ENCODE measurements around the gene C17orf58. TPM values are rescaled to one million over a fixed set of nuclear protein-coding genes. Genes with fewer than 3 reads are reported as not detected.

The C17orf58 gene
- total and polyA plus RNA-seq, 12 donors, result 3.7 to 19.4 (median 10.2) TPM

GRCh38 chr17:68011199-68011665, 15.0 kb upstream of the C17orf58 start:
- H3K9me3 ChIP-seq (replicated peaks in 1 of 3), result no peaks in the 10 kb centered on the region
- H3K27me3 ChIP-seq, result no peaks in the 10 kb centered on the region
- H3K27ac ChIP-seq, result no peak overlapping the region
- peak in 5 of 7 donors; percentile 48 to 74 (median 67) for DNase-seq
- WGBS, 4 donors, result 41 to 56% (median 47%) methylated on average over 15 to 20 of the region's 20 CpGs
- no peaks in the 10 kb centered on the region for H3K4me1 ChIP-seq (replicated peaks in 1 of 2)
- H3K36me3 ChIP-seq (replicated peaks in 1 of 2), result no peaks in the 10 kb centered on the region
- H3K4me3 ChIP-seq, result no peak overlapping the region
- peak; percentile 50 to 77 (median 68) for TF ChIP-seq CTCF (IDR thresholded peaks at IDR 0.05)
- TF ChIP-seq POLR2A (IDR thresholded peaks at IDR 0.05), result no peak
- intact Hi-C loops (cut with DNase I), result loop anchor here in 1 of 2 donors (10.0 kb wide), 1 partner anchor 46 kb away; no protein-coding TSS in a partner anchor

- Histone ChIP-seq H3K9me3 (replicated peaks in 1 of 3) (no peaks in the 10 kb centered on the region), H3K4me1 (replicated peaks in 1 of 2) (no peaks in the 10 kb centered on the region), H3K27ac (no peak overlapping the region), H3K36me3 (replicated peaks in 1 of 2) (no peaks in the 10 kb centered on the region), H3K4me3 (no peak overlapping the region), H3K27me3 (no peaks in the 10 kb centered on the region)
- peak in 3 of 7 donors; percentile 45 to 62 (median 58) for DNase-seq
- no peak for TF ChIP-seq CTCF (IDR thresholded peaks at IDR 0.05)
- no peak for TF ChIP-seq POLR2A (IDR thresholded peaks at IDR 0.05)
- 40 to 58% (median 53%) methylated on average over 6 of the region's 6 CpGs; no CpG with 5 or more reads in 1 of the 4 donors for WGBS, 4 donors
- intact Hi-C loops (cut with DNase I), result no loop called here
These were observed 10.5 kb upstream of the C17orf58 start for GRCh38 chr17:68006797-68007196.

- no peaks in the 10 kb centered on the region for H3K27me3 ChIP-seq
- intact Hi-C loops (cut with DNase I), result no loop called here
- H3K36me3 ChIP-seq (replicated peaks in 1 of 2), result no peaks in the 10 kb centered on the region
- WGBS, 4 donors, result 76 to 88% (median 86%) methylated on average over 3 of the region's 3 CpGs
- no peak overlapping the region for H3K4me3 ChIP-seq
- no peak overlapping the region for H3K27ac ChIP-seq
- no peaks in the 10 kb centered on the region for H3K9me3 ChIP-seq (replicated peaks in 1 of 3)
- H3K4me1 ChIP-seq (replicated peaks in 1 of 2), result no peaks in the 10 kb centered on the region
- no peak for DNase-seq
- TF ChIP-seq POLR2A (IDR thresholded peaks at IDR 0.05), result no peak
- TF ChIP-seq CTCF (IDR thresholded peaks at IDR 0.05), result no peak
These were observed 7.9 kb upstream of the C17orf58 start for GRCh38 chr17:68004201-68004600.

- intact Hi-C loops (cut with DNase I), result no loop called here
- no peaks in the 10 kb centered on the region for H3K36me3 ChIP-seq (replicated peaks in 1 of 2)
- TF ChIP-seq POLR2A (IDR thresholded peaks at IDR 0.05) (no peak), CTCF (IDR thresholded peaks at IDR 0.05) (no peak)
- H3K9me3 ChIP-seq (replicated peaks in 1 of 3), result no peaks in the 10 kb centered on the region
- no peak overlapping the region for H3K4me3 ChIP-seq
- H3K27ac ChIP-seq, result no peak overlapping the region
- WGBS, 4 donors, result 95 to 99% (median 98%) methylated on average over 3 of the region's 3 CpGs
- peaks cover 10 to 14% of the 10 kb centered on the region in 2 donors for H3K4me1 ChIP-seq (replicated peaks in 1 of 2)
- no peak for DNase-seq
- no peaks in the 10 kb centered on the region for H3K27me3 ChIP-seq
These were observed 3.1 kb upstream of the C17orf58 start for GRCh38 chr17:67999291-67999911.
